Transverse colon (tissue), 1 donor: ENCODE measurements around the gene SLFN12L.

Experiments used
- EP300 ChIP-seq: sonication (generic); formaldehyde crosslinking; IDR thresholded peaks from one replicate; pipeline ENCODE4 v1.6.1; 2017; ENCODE audit warnings: antibody characterized with exemption, low read depth
- POLR2A ChIP-seq: fragments of 450-650 bp; IDR thresholded peaks from one replicate; pipeline ENCODE4 v1.6.1; 2016; ENCODE audit warnings: antibody characterized with exemption, mild to moderate bottlenecking, moderate library complexity

GRCh38 chr17:35429702-35430101, 107.8 kb downstream of the SLFN12L start:
- no peak for TF ChIP-seq EP300
- TF ChIP-seq POLR2A: no peak
